MM.1S (cell line): ENCODE results near the gene SCG3.

Experiments used
- EZH2 ChIP-seq: fragments of 300-600 bp; sonication (generic); optimal IDR thresholded peaks from 2 replicates; pipeline ENCODE3; 2017; ENCODE audit warnings: low read depth, mild to moderate bottlenecking, antibody characterized with exemption, low read length, mixed read lengths
- EZH2phosphoT487 ChIP-seq: fragments of 300-600 bp; sonication (generic); IDR thresholded peaks from 2 replicates; pipeline ENCODE4 v1.6.1; 2018; ENCODE audit warnings: antibody characterized with exemption, low read length
- TF ChIP-seq, protein P1 (sequence below): fragments of 300-600 bp; sonication (generic); IDR thresholded peaks from 2 replicates; pipeline ENCODE4 v1.5.1; 2016; ENCODE audit warnings: antibody characterized with exemption, low read length, mixed read lengths

DNA sequence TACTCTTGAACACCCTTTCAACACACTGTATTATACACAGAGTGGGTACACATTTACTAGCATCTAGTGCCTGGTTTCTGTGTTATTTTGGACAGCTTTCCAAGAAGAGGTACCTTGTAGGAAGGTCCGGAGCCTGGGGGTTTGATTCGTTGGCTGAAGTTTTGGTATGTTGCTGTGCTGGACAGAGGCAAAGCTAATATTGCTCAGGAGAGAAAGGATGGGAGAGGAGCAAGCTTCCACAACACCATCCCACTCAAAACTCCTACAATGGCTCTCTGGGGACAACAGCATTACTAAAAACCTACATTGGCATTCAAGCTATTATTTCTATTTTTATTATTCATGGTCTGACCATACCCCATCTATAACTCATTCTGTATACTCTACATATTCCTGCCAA, 57.2 kb downstream of the SCG3 start:
- TF ChIP-seq EZH2phosphoT487 (no peak), EZH2 (no peak)
- TF ChIP-seq, protein P1, sequence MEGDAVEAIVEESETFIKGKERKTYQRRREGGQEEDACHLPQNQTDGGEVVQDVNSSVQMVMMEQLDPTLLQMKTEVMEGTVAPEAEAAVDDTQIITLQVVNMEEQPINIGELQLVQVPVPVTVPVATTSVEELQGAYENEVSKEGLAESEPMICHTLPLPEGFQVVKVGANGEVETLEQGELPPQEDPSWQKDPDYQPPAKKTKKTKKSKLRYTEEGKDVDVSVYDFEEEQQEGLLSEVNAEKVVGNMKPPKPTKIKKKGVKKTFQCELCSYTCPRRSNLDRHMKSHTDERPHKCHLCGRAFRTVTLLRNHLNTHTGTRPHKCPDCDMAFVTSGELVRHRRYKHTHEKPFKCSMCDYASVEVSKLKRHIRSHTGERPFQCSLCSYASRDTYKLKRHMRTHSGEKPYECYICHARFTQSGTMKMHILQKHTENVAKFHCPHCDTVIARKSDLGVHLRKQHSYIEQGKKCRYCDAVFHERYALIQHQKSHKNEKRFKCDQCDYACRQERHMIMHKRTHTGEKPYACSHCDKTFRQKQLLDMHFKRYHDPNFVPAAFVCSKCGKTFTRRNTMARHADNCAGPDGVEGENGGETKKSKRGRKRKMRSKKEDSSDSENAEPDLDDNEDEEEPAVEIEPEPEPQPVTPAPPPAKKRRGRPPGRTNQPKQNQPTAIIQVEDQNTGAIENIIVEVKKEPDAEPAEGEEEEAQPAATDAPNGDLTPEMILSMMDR, result no peak
